ENCODE data around the gene TEX29. TPM values are rescaled to one million over a fixed set of nuclear protein-coding genes. Genes with fewer than 3 reads are reported as not detected.

Gene TEX29
- total RNA-seq, 1 donor from 2014 or later, result not detected

- no peaks in the 10 kb centered on the region for H4K20me1 ChIP-seq (ENCODE audit: low read depth)
- TF ChIP-seq EZH2phosphoT487 (IDR thresholded peaks at IDR 0.05) (no peak), EZH2 (IDR thresholded peaks at IDR 0.05) (no peak), CTCF (IDR thresholded peaks at IDR 0.05) (no peak)
- H3K9me3 Mint-ChIP-seq, result peaks cover 13% of the 10 kb centered on the region
- no peaks in the 10 kb centered on the region for H3K4me1 ChIP-seq
- H3K27me3 ChIP-seq, result no peaks in the 10 kb centered on the region
- H3K79me2 ChIP-seq (ENCODE audit: low read depth), result no peaks in the 10 kb centered on the region
- peak overlapping the region; percentile 66 for H3K27ac Mint-ChIP-seq
- peaks cover 10% of the 10 kb centered on the region for H3K36me3 Mint-ChIP-seq
- no peaks in the 10 kb centered on the region for H3K36me3 ChIP-seq
- peaks cover 4% of the 10 kb centered on the region for H3K27me3 Mint-ChIP-seq (ENCODE audit: insufficient read depth, low read depth)
- H3K27ac ChIP-seq, result no peak overlapping the region
- peaks cover 4% of the 10 kb centered on the region for H3K4me1 Mint-ChIP-seq
- no peak overlapping the region for H3K4me2 ChIP-seq
- no peak overlapping the region for H3K4me3 Mint-ChIP-seq
- no peak overlapping the region for H3K4me3 ChIP-seq
- no peaks in the 10 kb centered on the region for H3F3A ChIP-seq (ENCODE audit: low read depth)
- DNase-seq (ENCODE audit: low spot score), result no peak
- no peak overlapping the region for H3K9ac ChIP-seq
- no peak overlapping the region for H2AFZ ChIP-seq (replicated peaks)
- no peaks in the 10 kb centered on the region for H3K9me3 ChIP-seq (ENCODE audit: low read depth)
These were observed 2.7 kb upstream of the TEX29 start for GRCh38 chr13:111317571-111318345.

DNA sequence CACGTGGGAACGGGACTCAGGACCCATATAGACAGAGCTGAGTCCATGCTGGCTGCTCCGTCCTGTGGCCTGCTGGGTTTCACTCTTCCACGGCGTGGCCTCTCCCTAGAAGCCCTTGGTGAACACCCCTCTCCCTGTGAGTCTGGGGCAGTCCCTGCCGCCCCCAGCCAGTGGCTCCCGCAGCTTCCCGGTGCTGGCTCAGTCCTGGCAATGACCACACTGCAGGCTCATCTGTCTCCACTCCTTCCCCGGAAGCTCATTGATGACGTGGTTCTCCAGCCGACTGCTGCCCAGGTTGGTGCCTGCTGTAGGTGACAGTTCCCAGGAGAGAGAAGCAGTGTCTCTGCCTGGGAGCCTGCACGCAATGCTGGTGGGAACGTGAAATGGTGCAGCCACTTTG lies 2.1 kb upstream of the TEX29 start:
- Mint-ChIP-seq H3K36me3 (peaks cover 5% of the 10 kb centered on the region), H3K4me1 (peaks cover 4% of the 10 kb centered on the region), H3K9me3 (peaks cover 7% of the 10 kb centered on the region), H3K27ac (no peak overlapping the region), H3K27me3 (ENCODE audit: insufficient read depth, low read depth) (peaks cover 5% of the 10 kb centered on the region), H3K4me3 (no peak overlapping the region)
- H4K20me1 ChIP-seq (ENCODE audit: low read depth), result no peaks in the 10 kb centered on the region
- no peaks in the 10 kb centered on the region for H3F3A ChIP-seq (ENCODE audit: low read depth)
- H3K27me3 ChIP-seq, result no peaks in the 10 kb centered on the region
- no peak for TF ChIP-seq EZH2phosphoT487 (IDR thresholded peaks at IDR 0.05)
- no peak for TF ChIP-seq EZH2 (IDR thresholded peaks at IDR 0.05)
- no peak for TF ChIP-seq CTCF (IDR thresholded peaks at IDR 0.05)
- no peaks in the 10 kb centered on the region for H3K79me2 ChIP-seq (ENCODE audit: low read depth)
- H3K4me2 ChIP-seq, result no peak overlapping the region
- no peak overlapping the region for H2AFZ ChIP-seq (replicated peaks)
- DNase-seq (ENCODE audit: low spot score), result no peak
- no peak overlapping the region for H3K27ac ChIP-seq
- no peaks in the 10 kb centered on the region for H3K36me3 ChIP-seq
- no peak overlapping the region for H3K4me3 ChIP-seq
- H3K4me1 ChIP-seq, result no peaks in the 10 kb centered on the region
- H3K9me3 ChIP-seq (ENCODE audit: low read depth), result no peaks in the 10 kb centered on the region
- no peak overlapping the region for H3K9ac ChIP-seq

DNA sequence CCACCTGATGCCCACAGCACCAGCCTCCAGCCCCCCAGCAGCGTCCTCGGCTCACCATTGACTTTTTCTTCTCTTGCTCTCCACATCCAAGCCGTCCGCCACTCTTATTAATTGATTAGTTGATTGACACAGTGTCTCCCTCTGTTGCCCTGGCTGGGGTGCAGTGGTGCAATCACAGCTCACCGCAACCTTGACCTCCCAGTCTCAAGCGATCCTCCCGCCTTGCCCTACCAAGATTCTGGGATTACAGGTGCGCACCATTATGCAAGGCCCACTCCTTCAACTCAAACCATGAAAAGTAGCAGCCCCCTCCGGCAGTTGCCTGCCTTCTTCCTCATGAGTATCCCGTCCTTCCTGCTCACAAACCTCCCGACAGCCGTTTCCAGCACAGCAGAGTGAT lies 921 bp upstream of the TEX29 start:
- Histone ChIP-seq H3K36me3 (no peaks in the 10 kb centered on the region), H3K9me3 (ENCODE audit: low read depth) (no peaks in the 10 kb centered on the region), H3K27ac (no peak overlapping the region), H2AFZ (replicated peaks) (no peak overlapping the region), H3F3A (ENCODE audit: low read depth) (no peaks in the 10 kb centered on the region), H3K4me3 (no peak overlapping the region), H3K27me3 (no peaks in the 10 kb centered on the region), H3K79me2 (ENCODE audit: low read depth) (no peaks in the 10 kb centered on the region), H4K20me1 (ENCODE audit: low read depth) (no peaks in the 10 kb centered on the region), H3K4me2 (no peak overlapping the region), H3K4me1 (no peaks in the 10 kb centered on the region), H3K9ac (no peak overlapping the region)
- peaks cover 2% of the 10 kb centered on the region for H3K9me3 Mint-ChIP-seq
- H3K27ac Mint-ChIP-seq, result peak overlapping the region; percentile 34
- peaks cover 4% of the 10 kb centered on the region for H3K36me3 Mint-ChIP-seq
- no peak overlapping the region for H3K4me3 Mint-ChIP-seq
- peaks cover 10% of the 10 kb centered on the region for H3K27me3 Mint-ChIP-seq (ENCODE audit: insufficient read depth, low read depth)
- DNase-seq (ENCODE audit: low spot score), result no peak
- TF ChIP-seq EZH2phosphoT487 (IDR thresholded peaks at IDR 0.05), result no peak
- TF ChIP-seq EZH2 (IDR thresholded peaks at IDR 0.05), result no peak
- H3K4me1 Mint-ChIP-seq, result peaks cover 4% of the 10 kb centered on the region
